ENCODE measurements around the gene RNF181. TPM values are rescaled to one million over a fixed set of nuclear protein-coding genes. Genes with fewer than 3 reads are reported as not detected.

RNF181 gene
- total RNA-seq, 2 experiments from 2014 or later, result 97.8 to 179 TPM

DNA sequence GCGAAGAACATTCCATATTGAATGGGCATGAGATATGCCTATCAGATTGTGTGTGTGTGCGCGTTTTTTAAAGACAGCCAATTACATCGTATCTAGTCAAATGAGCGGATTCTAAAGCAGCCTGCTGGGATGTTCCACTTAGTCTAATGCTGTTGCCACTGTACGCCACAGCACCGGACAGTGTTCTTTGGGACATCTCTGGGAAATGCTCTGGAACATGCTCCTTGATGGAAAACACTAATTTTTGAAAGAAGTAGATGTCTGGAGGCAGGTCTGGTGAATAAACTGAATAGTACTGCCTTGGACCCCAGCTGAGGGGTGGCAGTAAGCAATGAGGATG lies 10.5 kb downstream of the RNF181 start:
- peaks cover 40% of the 10 kb centered on the region for H3K36me3 ChIP-seq (ENCODE audit: insufficient read depth, low read length)

DNA sequence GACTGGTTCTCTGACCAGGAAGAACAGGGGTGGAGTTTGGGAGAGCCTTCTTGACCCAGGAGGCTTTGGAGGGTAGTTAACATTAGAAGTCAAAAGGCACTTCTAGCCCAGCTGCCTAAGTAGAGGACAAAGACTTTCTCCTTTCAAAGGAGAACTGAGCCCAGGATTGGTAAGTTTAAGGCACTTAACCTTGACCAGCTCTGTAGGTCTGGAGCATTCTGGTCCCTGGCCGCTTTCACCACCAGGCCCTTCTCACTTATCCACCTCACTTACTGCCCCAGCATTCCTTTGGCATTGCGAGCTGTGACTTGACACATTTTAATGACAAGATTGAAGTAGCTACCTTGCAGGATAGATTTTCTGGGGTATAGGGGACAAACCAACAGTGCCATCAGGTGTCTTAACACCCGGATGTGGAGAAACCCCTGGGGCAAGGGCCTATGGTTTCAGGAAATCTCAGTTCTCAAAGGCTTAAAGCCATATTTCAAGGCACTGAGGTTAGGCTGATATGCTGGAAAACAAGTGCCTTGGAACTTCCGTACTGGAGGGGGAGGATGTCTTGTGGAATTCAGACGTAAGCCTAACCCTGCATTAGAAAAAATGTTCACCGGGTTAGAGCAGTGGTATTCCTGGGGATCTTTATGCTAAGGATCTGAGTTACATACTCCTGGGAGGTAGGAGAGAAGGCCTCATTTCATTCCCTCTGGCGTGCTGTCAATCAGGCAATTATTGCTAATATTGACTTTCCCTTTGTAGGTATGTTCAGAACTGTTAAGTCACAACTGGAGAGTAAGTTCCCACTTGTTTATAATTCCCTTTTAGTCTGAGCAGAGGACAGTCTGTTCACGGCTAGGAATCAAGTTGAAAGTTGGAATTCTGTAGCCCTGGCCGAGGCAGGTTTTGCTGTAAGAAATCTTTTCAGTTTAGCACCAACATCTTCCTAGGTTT lies 12.0 kb downstream of the RNF181 start:
- H3K27ac ChIP-seq (ENCODE audit: low read depth, low read length, poor library complexity, severe bottlenecking), result no peak overlapping the region
- H3K4me3 ChIP-seq (ENCODE audit: low read depth, low read length, poor library complexity, severe bottlenecking), result no peak overlapping the region
- H3K9me3 ChIP-seq (ENCODE audit: low read length), result no peaks in the 10 kb centered on the region
- TF ChIP-seq, protein P1, sequence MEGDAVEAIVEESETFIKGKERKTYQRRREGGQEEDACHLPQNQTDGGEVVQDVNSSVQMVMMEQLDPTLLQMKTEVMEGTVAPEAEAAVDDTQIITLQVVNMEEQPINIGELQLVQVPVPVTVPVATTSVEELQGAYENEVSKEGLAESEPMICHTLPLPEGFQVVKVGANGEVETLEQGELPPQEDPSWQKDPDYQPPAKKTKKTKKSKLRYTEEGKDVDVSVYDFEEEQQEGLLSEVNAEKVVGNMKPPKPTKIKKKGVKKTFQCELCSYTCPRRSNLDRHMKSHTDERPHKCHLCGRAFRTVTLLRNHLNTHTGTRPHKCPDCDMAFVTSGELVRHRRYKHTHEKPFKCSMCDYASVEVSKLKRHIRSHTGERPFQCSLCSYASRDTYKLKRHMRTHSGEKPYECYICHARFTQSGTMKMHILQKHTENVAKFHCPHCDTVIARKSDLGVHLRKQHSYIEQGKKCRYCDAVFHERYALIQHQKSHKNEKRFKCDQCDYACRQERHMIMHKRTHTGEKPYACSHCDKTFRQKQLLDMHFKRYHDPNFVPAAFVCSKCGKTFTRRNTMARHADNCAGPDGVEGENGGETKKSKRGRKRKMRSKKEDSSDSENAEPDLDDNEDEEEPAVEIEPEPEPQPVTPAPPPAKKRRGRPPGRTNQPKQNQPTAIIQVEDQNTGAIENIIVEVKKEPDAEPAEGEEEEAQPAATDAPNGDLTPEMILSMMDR (conservative IDR thresholded peaks at IDR 0.05; ENCODE audit: low read length), result no peak
- no peak for TF ChIP-seq EZH2phosphoT487 (IDR thresholded peaks at IDR 0.05; ENCODE audit: borderline replicate concordance, low read depth, low read length)
- H2AFZ ChIP-seq (ENCODE audit: low read length), result no peak overlapping the region
- H3K4me1 ChIP-seq (ENCODE audit: insufficient read depth, low read length, poor library complexity, severe bottlenecking), result peaks cover 16% of the 10 kb centered on the region
- CTCF ChIA-PET (ENCODE audit: unreplicated experiment), result no interaction called here
- H3K79me2 ChIP-seq (ENCODE audit: insufficient read depth, low read depth, low read length), result peaks cover 20% of the 10 kb centered on the region; the same call in 1 of the 2 replicates
- intact Hi-C loops (cut with micrococcal nuclease; ENCODE audit: unreplicated experiment), result no loop called here
- H3K36me3 ChIP-seq (ENCODE audit: insufficient read depth, low read length), result peaks cover 40% of the 10 kb centered on the region
- no TSS peak for BruUV-seq (replicated peaks)
- H4K20me1 ChIP-seq (ENCODE audit: insufficient read depth, low read length), result no peaks in the 10 kb centered on the region; the same call in 1 of the 2 replicates
- DNase-seq (ENCODE audit: low spot score), result no peak
- H3K9me2 ChIP-seq (ENCODE audit: insufficient read depth, low read length), result no peaks in the 10 kb centered on the region
- H3K4me2 ChIP-seq (ENCODE audit: low read length), result no peak overlapping the region
- POLR2A ChIA-PET, result interaction anchor here (0.9 kb wide), 1 partner anchor 12 kb away, joined by 4 read pairs; the partner anchor contains the start of gene RNF181

More for the DNA sequence above, 10.5 kb downstream of the RNF181 start:
- TF ChIP-seq EZH2phosphoT487 (IDR thresholded peaks at IDR 0.05; ENCODE audit: borderline replicate concordance, low read depth, low read length), result no peak
- TF ChIP-seq, protein P1 (conservative IDR thresholded peaks at IDR 0.05; ENCODE audit: low read length), result no peak
- CTCF ChIA-PET (ENCODE audit: unreplicated experiment), result no interaction called here
- no TSS peak for BruUV-seq (replicated peaks)
- Histone ChIP-seq H3K4me3 (ENCODE audit: low read depth, low read length, poor library complexity, severe bottlenecking) (no peak overlapping the region), H3K79me2 (ENCODE audit: insufficient read depth, low read depth, low read length) (peaks cover 9% of the 10 kb centered on the region; the same call in 1 of the 2 replicates), H3K4me2 (ENCODE audit: low read length) (no peak overlapping the region), H3K9me3 (ENCODE audit: low read length) (no peaks in the 10 kb centered on the region), H3K4me1 (ENCODE audit: insufficient read depth, low read length, poor library complexity, severe bottlenecking) (peaks cover 17% of the 10 kb centered on the region), H3K27ac (ENCODE audit: low read depth, low read length, poor library complexity, severe bottlenecking) (no peak overlapping the region), H2AFZ (ENCODE audit: low read length) (no peak overlapping the region), H4K20me1 (ENCODE audit: insufficient read depth, low read length) (no peaks in the 10 kb centered on the region; the same call in 1 of the 2 replicates), H3K9me2 (ENCODE audit: insufficient read depth, low read length) (no peaks in the 10 kb centered on the region)
- intact Hi-C loops (cut with micrococcal nuclease; ENCODE audit: unreplicated experiment), result no loop called here
- POLR2A ChIA-PET, result interaction anchor here (0.6 to 2.1 kb wide), 5 partner anchors 9 to 181 kb away, joined by 3 to 19 read pairs (median 4); partner anchors contain the start of genes RNF181 and VAMP8
- no peak for DNase-seq (ENCODE audit: low spot score)
